Iris pigment epithelial cell (primary cell): ENCODE results near the gene RPP25.
"Not testable (repeated sequence)": the region's sequence is repeated elsewhere in the genome, so short reads cannot be mapped to it uniquely, and the experiment has no call there.

Experiments
- DNase-seq: peaks from one replicate; pipeline ENCODE4 v3.0.0-alpha.2; 2011; ENCODE audit warnings: low read depth

The RPP25 gene

GRCh38 chr15:74962671-74963070 is 6.1 kb upstream of the RPP25 start:
- no peak for DNase-seq

- DNase-seq: no peak
These were observed 5.6 kb upstream of the RPP25 start for GRCh38 chr15:74962219-74962618.

GRCh38 chr15:74961616-74962015 is 5.0 kb upstream of the RPP25 start:
- DNase-seq: no peak

GRCh38 chr15:74960995-74961588 is 4.5 kb upstream of the RPP25 start:
- no peak for DNase-seq

- no peak for DNase-seq
These were observed 3.7 kb upstream of the RPP25 start for GRCh38 chr15:74960286-74960685.

GRCh38 chr15:74959586-74959939 is 3.0 kb upstream of the RPP25 start:
- no peak for DNase-seq

GRCh38 chr15:74958908-74959585 is 2.5 kb upstream of the RPP25 start:
- DNase-seq: no peak

GRCh38 chr15:74958320-74958907 is 1.8 kb upstream of the RPP25 start:
- DNase-seq: no peak

GRCh38 chr15:74957476-74958035 is 984 bp upstream of the RPP25 start:
- no peak for DNase-seq

GRCh38 chr15:74955796-74956647 is 550 bp downstream of the RPP25 start:
- peak; percentile 63 for DNase-seq

- DNase-seq: no peak
These were observed 1.6 kb downstream of the RPP25 start for GRCh38 chr15:74955017-74955416.

- DNase-seq: peak; percentile 83
These were observed 2.1 kb downstream of the RPP25 start for GRCh38 chr15:74954515-74954914.

- DNase-seq: no peak
These were observed 5.6 kb downstream of the RPP25 start for GRCh38 chr15:74951006-74951405.

GRCh38 chr15:74950078-74950908 is 6.3 kb downstream of the RPP25 start:
- peak; percentile 69 for DNase-seq

GRCh38 chr15:74937590-74938371 is 18.8 kb downstream of the RPP25 start, which contains the start of gene COX5A:
Gene COX5A (minus strand): TSS chr15:74938073. CDS start chr15:74938014, 59 bp downstream.
- peak; percentile 98 for DNase-seq

GRCh38 chr15:74937272-74937589 is 19.3 kb downstream of the RPP25 start:
- no peak for DNase-seq

GRCh38 chr15:74935193-74935592 is 21.4 kb downstream of the RPP25 start:
- DNase-seq: not testable (repeated sequence)

- no peak for DNase-seq
These were observed 23.0 kb downstream of the RPP25 start for GRCh38 chr15:74933573-74933972.

GRCh38 chr15:74928771-74929198 is 27.8 kb downstream of the RPP25 start:
- no peak for DNase-seq

- DNase-seq: no peak
These were observed 32.0 kb downstream of the RPP25 start for GRCh38 chr15:74924525-74924924.

- no peak for DNase-seq
These were observed 36.1 kb downstream of the RPP25 start for GRCh38 chr15:74920456-74920855.
